ENCODE data around the gene DDTL.
"Not testable (repeated sequence)": the region's sequence is repeated elsewhere in the genome, so short reads cannot be mapped to it uniquely, and the experiment has no call there.

DDTL gene

GRCh38 chr22:23970816-23971486, 4.3 kb downstream of the DDTL start:
- DNase-seq, result no peak

GRCh38 chr22:23971927-23972326, 5.2 kb downstream of the DDTL start:
- DNase-seq, result not testable (repeated sequence)

GRCh38 chr22:23974345-23974744, 7.7 kb downstream of the DDTL start, which contains the start of gene DDT:
TSS of gene DDT (minus strand) at chr22:23974441. CDS start at chr22:23974414, 27 bp downstream.
- DNase-seq, result not testable (repeated sequence)

- not testable (repeated sequence) for DNase-seq
These were observed 8.2 kb downstream of the DDTL start for GRCh38 chr22:23974836-23975352.

- DNase-seq, result not testable (repeated sequence)
These were observed 10.6 kb downstream of the DDTL start for GRCh38 chr22:23977304-23977703.

- not testable (repeated sequence) for DNase-seq
These were observed 13.0 kb downstream of the DDTL start, which contains the start of gene GSTT2 for GRCh38 chr22:23979557-23980240. TSS of gene GSTT2 (plus strand) at chr22:23980134.

GRCh38 chr22:23980567-23980966, 13.9 kb downstream of the DDTL start:
- DNase-seq, result not testable (repeated sequence)

- DNase-seq, result no peak
These were observed 17.7 kb downstream of the DDTL start for GRCh38 chr22:23984430-23984829.

GRCh38 chr22:23986089-23986488, 19.4 kb downstream of the DDTL start:
- not testable (repeated sequence) for DNase-seq

- DNase-seq, result not testable (repeated sequence)
These were observed 20.0 kb downstream of the DDTL start for GRCh38 chr22:23986538-23987178.

GRCh38 chr22:23989583-23990244, 23.0 kb downstream of the DDTL start:
- not testable (repeated sequence) for DNase-seq

GRCh38 chr22:23993080-23993479, 26.4 kb downstream of the DDTL start:
- not testable (repeated sequence) for DNase-seq

- not testable (repeated sequence) for DNase-seq
These were observed 27.0 kb downstream of the DDTL start for GRCh38 chr22:23993581-23994177.

GRCh38 chr22:23997092-23997491, 30.4 kb downstream of the DDTL start:
- no peak for DNase-seq

- not testable (repeated sequence) for DNase-seq
These were observed 33.1 kb downstream of the DDTL start for GRCh38 chr22:23999779-24000178.

GRCh38 chr22:24001314-24001713, 34.6 kb downstream of the DDTL start:
- DNase-seq, result no peak

GRCh38 chr22:24002272-24002671, 35.6 kb downstream of the DDTL start:
- DNase-seq, result no peak

GRCh38 chr22:24002851-24003250, 36.2 kb downstream of the DDTL start:
- no peak for DNase-seq

GRCh38 chr22:24003887-24004286, 37.2 kb downstream of the DDTL start:
- no peak for DNase-seq

GRCh38 chr22:24005201-24005600, 38.5 kb downstream of the DDTL start, which contains the start of gene GSTT4:
TSS of gene GSTT4 (minus strand) at chr22:24005453. CDS start at chr22:24005356, 97 bp downstream.
- DNase-seq, result no peak

GRCh38 chr22:24006207-24006913, 39.7 kb downstream of the DDTL start:
- no peak for DNase-seq

GRCh38 chr22:24006914-24007214, 40.2 kb downstream of the DDTL start:
- DNase-seq, result no peak
